ENCODE measurements around the gene SIPA1L3.

- TF ChIP-seq CTCF (conservative IDR thresholded peaks at IDR 0.05) (no peak), ZFX (IDR thresholded peaks at IDR 0.05) (no peak)
These were observed 207.6 kb downstream of the SIPA1L3 start for GRCh38 chr19:38114651-38115050.

All from C4-2B (cell line).